Vagina (tissue), 2 donors: ENCODE measurements around the gene PTPRM. TPM values are rescaled to one million over a fixed set of nuclear protein-coding genes. Genes with fewer than 3 reads are reported as not detected.

Experiments
- DNase-seq, 2 donors: peaks; one replicate each; pipeline ENCODE4 v3.0.0-alpha.2; 2017; ENCODE audit errors: extremely low spot score in 2 of 2
- H3K27ac ChIP-seq: fragments of 200-600 bp; sonication (generic); one replicate; pipeline ENCODE4 v1.5.1; 2019
- H3K27me3 ChIP-seq: fragments of 200-600 bp; sonication (generic); one replicate; pipeline ENCODE4 v1.5.1; 2019
- H3K36me3 ChIP-seq, 2 donors: fragments of 200-600 bp; sonication (generic); one replicate each; pipeline ENCODE4 v1.5.1; 2017 to 2019
- H3K4me1 ChIP-seq: fragments of 200-600 bp; sonication (generic); one replicate; pipeline ENCODE4 v1.5.1; 2019
- H3K4me3 ChIP-seq, 2 donors: fragments of 200-600 bp; sonication (generic); 1 replicate in 1 of 2; 2 replicates in 1 of 2; pipeline ENCODE4 v1.5.1; 2016 to 2019
- H3K9me3 ChIP-seq: fragments of 200-600 bp; sonication (generic); one replicate; pipeline ENCODE4 v1.5.1; 2019
- POLR2A ChIP-seq, 2 donors: fragments of 450-650 bp; IDR thresholded peaks; one replicate each; pipeline ENCODE4 v1.6.1; 2017; ENCODE audit warnings: antibody characterized with exemption in 2 of 2, mild to moderate bottlenecking in 2 of 2, moderate library complexity in 2 of 2
- POLR2AphosphoS5 ChIP-seq, 2 donors: sonication (generic); formaldehyde crosslinking; IDR thresholded peaks; one replicate each; pipeline ENCODE4 v1.9.0; 2017; ENCODE audit warnings: antibody characterized with exemption in 2 of 2, mild to moderate bottlenecking in 2 of 2, low read depth in 1 of 2; ENCODE audit not compliant: insufficient read depth in 1 of 2
- intact Hi-C: fragments of 100-400 bp; cut with DNase I; formaldehyde crosslinking; loops from one replicate; pipeline ENCODE4 v1.15.1; 2023
- total RNA-seq: library from RNA; depleted of rRNA; stranded (reverse); fragments of >200 nt; gene quantifications from one replicate; pipeline ENCODE4 v1.2.3, GENCODE V29; 2016
- TF ChIP-seq, protein P1 (sequence below), 3 experiments: fragments of 450-650 bp in 2 of 3; fragments of 200-600 bp in 1 of 3; sonication (generic) in 1 of 3; IDR thresholded peaks; one replicate each; pipeline ENCODE4 v1.5.1; 2017 to 2019; ENCODE audit warnings: antibody characterized with exemption in 3 of 3, mild to moderate bottlenecking in 2 of 3, moderate library complexity in 2 of 3

PTPRM gene
- total RNA-seq, 1 donor from 2014 or later: 60.2 TPM

DNA sequence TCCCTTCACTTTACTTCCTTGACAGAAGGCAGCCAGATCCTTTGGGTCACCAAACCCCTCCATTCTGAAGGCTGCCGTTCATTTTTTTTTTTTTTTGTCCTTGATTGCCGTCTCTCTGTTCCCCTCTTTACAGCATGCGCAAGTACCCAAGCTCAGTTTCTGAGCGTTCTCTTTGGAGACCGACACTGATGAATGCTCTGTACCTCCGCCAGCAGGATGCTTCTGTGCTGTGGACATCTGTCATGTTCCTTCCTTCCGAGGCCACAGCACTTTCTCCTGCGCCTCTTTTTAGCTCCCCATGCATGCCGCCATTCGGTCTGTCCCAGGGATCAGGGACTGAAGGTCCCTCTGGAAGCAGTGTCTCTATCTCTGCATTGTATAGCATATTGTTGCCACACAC is 763.5 kb downstream of the PTPRM start:
- Histone ChIP-seq H3K9me3 (no peaks in the 10 kb centered on the region), H3K36me3 (no peaks in the 10 kb centered on the region), H3K27me3 (no peaks in the 10 kb centered on the region), H3K4me3 (no peak overlapping the region), H3K27ac (no peak overlapping the region), H3K4me1 (no peaks in the 10 kb centered on the region)
- intact Hi-C loops: no loop called here
- no peak for DNase-seq
- TF ChIP-seq, protein P1, sequence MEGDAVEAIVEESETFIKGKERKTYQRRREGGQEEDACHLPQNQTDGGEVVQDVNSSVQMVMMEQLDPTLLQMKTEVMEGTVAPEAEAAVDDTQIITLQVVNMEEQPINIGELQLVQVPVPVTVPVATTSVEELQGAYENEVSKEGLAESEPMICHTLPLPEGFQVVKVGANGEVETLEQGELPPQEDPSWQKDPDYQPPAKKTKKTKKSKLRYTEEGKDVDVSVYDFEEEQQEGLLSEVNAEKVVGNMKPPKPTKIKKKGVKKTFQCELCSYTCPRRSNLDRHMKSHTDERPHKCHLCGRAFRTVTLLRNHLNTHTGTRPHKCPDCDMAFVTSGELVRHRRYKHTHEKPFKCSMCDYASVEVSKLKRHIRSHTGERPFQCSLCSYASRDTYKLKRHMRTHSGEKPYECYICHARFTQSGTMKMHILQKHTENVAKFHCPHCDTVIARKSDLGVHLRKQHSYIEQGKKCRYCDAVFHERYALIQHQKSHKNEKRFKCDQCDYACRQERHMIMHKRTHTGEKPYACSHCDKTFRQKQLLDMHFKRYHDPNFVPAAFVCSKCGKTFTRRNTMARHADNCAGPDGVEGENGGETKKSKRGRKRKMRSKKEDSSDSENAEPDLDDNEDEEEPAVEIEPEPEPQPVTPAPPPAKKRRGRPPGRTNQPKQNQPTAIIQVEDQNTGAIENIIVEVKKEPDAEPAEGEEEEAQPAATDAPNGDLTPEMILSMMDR (IDR thresholded peaks at IDR 0.05): no peak
- TF ChIP-seq POLR2A (IDR thresholded peaks at IDR 0.05): no peak
- no peak for TF ChIP-seq POLR2AphosphoS5 (IDR thresholded peaks at IDR 0.05; ENCODE audit: insufficient read depth in 1 of 2, low read depth in 1 of 2)

DNA sequence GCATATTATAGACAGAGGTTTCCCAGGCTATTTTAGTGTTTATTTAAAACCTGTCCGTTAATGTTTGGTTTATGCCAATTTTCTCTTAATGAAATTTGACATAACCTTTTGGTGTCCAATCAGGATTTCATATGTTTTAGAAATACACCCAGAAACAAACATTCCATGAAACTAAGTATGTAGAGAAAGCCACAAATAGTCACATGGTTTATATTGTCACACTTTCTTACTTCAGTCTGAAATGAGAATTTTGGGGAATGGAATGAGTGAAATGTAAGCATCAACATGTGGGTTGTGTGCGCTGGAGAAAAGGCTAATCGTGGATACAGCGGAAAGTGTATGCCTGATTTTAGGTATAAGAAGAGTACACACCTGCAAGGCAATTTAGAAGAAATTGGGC is 765.2 kb downstream of the PTPRM start:
- Histone ChIP-seq H3K9me3 (no peaks in the 10 kb centered on the region), H3K27ac (no peak overlapping the region), H3K4me3 (no peak overlapping the region), H3K4me1 (no peaks in the 10 kb centered on the region), H3K36me3 (no peaks in the 10 kb centered on the region), H3K27me3 (no peaks in the 10 kb centered on the region)
- TF ChIP-seq POLR2AphosphoS5 (IDR thresholded peaks at IDR 0.05; ENCODE audit: insufficient read depth in 1 of 2, low read depth in 1 of 2) (no peak), POLR2A (IDR thresholded peaks at IDR 0.05) (no peak)
- TF ChIP-seq, protein P1 (IDR thresholded peaks at IDR 0.05): no peak
- intact Hi-C loops: no loop called here
- DNase-seq: no peak

DNA sequence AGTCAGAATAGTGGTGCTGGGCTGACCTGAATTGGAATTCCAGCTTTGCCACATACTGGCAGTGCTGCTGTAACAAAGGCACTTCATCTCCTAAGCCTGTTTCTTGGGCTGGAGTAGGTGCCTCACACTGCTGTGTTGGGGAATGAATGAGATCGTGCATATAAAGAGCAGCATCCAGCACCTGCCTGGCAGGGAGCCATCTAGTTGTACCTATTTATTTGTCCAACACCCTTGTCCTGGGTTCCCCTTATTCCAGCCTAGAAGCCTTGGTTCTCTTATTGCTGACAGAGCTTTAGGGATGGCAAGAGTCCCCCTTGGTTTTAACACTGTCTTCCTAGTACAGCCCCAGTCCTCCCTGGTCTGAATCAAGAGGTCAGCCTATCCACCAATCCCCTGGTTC is 766.8 kb downstream of the PTPRM start:
- Histone ChIP-seq H3K9me3 (no peaks in the 10 kb centered on the region), H3K27ac (no peak overlapping the region), H3K4me1 (no peaks in the 10 kb centered on the region), H3K36me3 (no peaks in the 10 kb centered on the region), H3K4me3 (no peak overlapping the region), H3K27me3 (no peaks in the 10 kb centered on the region)
- TF ChIP-seq POLR2A (IDR thresholded peaks at IDR 0.05) (no peak), POLR2AphosphoS5 (IDR thresholded peaks at IDR 0.05; ENCODE audit: insufficient read depth in 1 of 2, low read depth in 1 of 2) (no peak)
- TF ChIP-seq, protein P1 (IDR thresholded peaks at IDR 0.05): no peak
- DNase-seq: no peak
- intact Hi-C loops: no loop called here

DNA sequence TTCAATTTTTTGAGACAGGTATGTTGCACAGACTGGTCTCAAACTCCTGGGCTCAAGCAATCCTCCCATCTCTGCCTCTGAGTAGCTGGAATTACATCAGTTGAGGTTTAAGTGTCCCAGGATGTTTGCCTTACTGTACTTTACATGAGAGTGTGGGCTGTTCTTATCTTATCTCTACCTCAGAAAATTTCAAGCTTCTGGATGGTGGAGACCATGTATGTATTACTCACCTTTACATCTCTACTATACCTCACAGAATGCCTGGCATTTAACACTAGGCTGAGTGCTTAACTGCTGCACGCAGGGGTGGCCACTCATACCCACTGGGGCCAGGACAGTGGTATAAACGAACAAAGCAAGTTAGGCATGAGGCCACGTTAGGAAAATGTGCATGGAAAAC is 770.1 kb downstream of the PTPRM start:
- Histone ChIP-seq H3K27me3 (no peaks in the 10 kb centered on the region), H3K4me1 (no peaks in the 10 kb centered on the region), H3K4me3 (no peak overlapping the region), H3K27ac (no peak overlapping the region), H3K9me3 (no peaks in the 10 kb centered on the region), H3K36me3 (no peaks in the 10 kb centered on the region)
- intact Hi-C loops: no loop called here
- TF ChIP-seq, protein P1 (IDR thresholded peaks at IDR 0.05): no peak
- TF ChIP-seq POLR2AphosphoS5 (IDR thresholded peaks at IDR 0.05; ENCODE audit: insufficient read depth in 1 of 2, low read depth in 1 of 2) (no peak), POLR2A (IDR thresholded peaks at IDR 0.05) (no peak)
- no peak for DNase-seq

DNA sequence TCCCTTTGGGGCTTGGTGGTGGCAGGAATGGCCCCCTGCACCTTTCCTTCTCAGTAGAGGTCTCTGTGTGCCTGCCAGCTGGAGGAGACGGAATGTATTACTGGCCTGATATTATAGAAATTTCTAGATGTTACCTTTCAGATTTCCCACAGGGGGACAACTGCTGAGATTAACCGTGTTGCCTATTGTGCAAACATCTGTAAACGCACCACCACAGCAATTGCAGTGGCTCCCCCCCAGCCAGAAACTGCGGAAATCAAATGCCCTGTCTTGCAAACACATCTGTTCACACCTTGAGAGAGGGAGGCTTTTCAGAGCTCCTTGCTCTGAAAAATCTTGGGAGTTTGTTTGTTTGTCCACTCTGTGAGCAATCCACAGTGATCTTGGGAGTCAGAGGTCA is 772.1 kb downstream of the PTPRM start:
- Histone ChIP-seq H3K9me3 (no peaks in the 10 kb centered on the region), H3K36me3 (no peaks in the 10 kb centered on the region), H3K4me3 (no peak overlapping the region), H3K27me3 (no peaks in the 10 kb centered on the region), H3K4me1 (no peaks in the 10 kb centered on the region), H3K27ac (no peak overlapping the region)
- DNase-seq: no peak
- intact Hi-C loops: no loop called here
- TF ChIP-seq, protein P1 (IDR thresholded peaks at IDR 0.05): no peak
- TF ChIP-seq POLR2AphosphoS5 (IDR thresholded peaks at IDR 0.05; ENCODE audit: insufficient read depth in 1 of 2, low read depth in 1 of 2) (no peak), POLR2A (IDR thresholded peaks at IDR 0.05) (no peak)
